K562 (cell line): Measurements from ENCODE around the gene RPL22. TPM values are rescaled to one million over a fixed set of nuclear protein-coding genes. Genes with fewer than 3 reads are reported as not detected.
A peak's percentile ranks its signal among the peaks of the same experiment; 100 is the strongest.

Experiments used
- ATAC-seq: fragments of 200-7000 bp; cut with Tn5 transposase; 3 replicates; pipeline ENCODE4 v1.9.1; 2020; ENCODE audit warnings: moderate library complexity
- BruUV-seq: library from RNA; stranded (reverse); fragments of 400-500 nt; replicated peaks from 2 replicates; lab custom pipeline; 2021; lab: Mats Ljungman, UMichigan
- CTCF ChIA-PET: fragments of 300-600 bp; formaldehyde crosslinking; extraction: SDS; loops from one replicate; lab custom pipeline; 2021; ENCODE audit warnings: low intra/inter-chr PET ratio; lab: Yijun Ruan, JAX
- POLR2A ChIA-PET: fragments of 300-600, 350-650 bp; sonication (Branson Sonifier 250); formaldehyde crosslinking; extraction: SDS; loops from one replicate; lab custom pipeline; 2021; ENCODE audit warnings: antibody characterized with exemption, inconsistent platforms; lab: Yijun Ruan, JAX
- DNase-seq, 4 experiments: peaks; one replicate each; pipeline versions ENCODE4 v3.0.0 to v3.0.0-alpha.2; 2011 to 2018; ENCODE audit warnings: low spot score in 3 of 4, mixed read lengths in 3 of 4; ENCODE audit errors: extremely low read depth in 1 of 4
- FAIRE-seq: peaks from 2 replicates; lab custom pipeline; 2011; peaks lifted over from hg19 to GRCh38; lab: Jason Lieb, UNC
- H2AFZ ChIP-seq: 2 replicates; pipeline ENCODE4 v1.6.0; 2011; ENCODE audit warnings: low read depth, low read length, control low read depth, inconsistent platforms
- H3K27ac ChIP-seq: fragments of 200-600 bp; 3 replicates; pipeline ENCODE4 v1.8.0; 2011; ENCODE audit warnings: low read depth, mild to moderate bottlenecking, control low read depth, inconsistent platforms, low read length, moderate library complexity, mixed read lengths; ENCODE audit errors: extremely low read depth
- H3K27me3 ChIP-seq, 2 experiments: fragments of 300-600 bp in 1 of 2; 2 replicates in 1 of 2; 3 replicates in 1 of 2; pipeline versions ENCODE4 v1.6.0 to v1.8.0; 2011; ENCODE audit warnings: inconsistent platforms in 2 of 2, low read length in 2 of 2, mild to moderate bottlenecking in 1 of 2, mixed read lengths in 1 of 2, moderate library complexity in 1 of 2; ENCODE audit not compliant: control insufficient read depth in 2 of 2, insufficient read depth in 2 of 2
- H3K36me3 ChIP-seq: fragments of 300-600 bp; 3 replicates; pipeline ENCODE4 v1.8.0; 2011; ENCODE audit warnings: mild to moderate bottlenecking, low read length, inconsistent platforms; ENCODE audit not compliant: control insufficient read depth, insufficient read depth
- H3K4me1 ChIP-seq, 2 experiments: fragments of 200-600 bp in 1 of 2; replicated peaks in 1 of 2; 2 replicates in 1 of 2; 3 replicates in 1 of 2; pipeline versions ENCODE4 v1.5.1 to v1.8.0; 2011; ENCODE audit warnings: inconsistent platforms in 2 of 2, low read length in 2 of 2, mild to moderate bottlenecking in 1 of 2, mixed read lengths in 1 of 2, moderate library complexity in 1 of 2; ENCODE audit not compliant: control insufficient read depth in 2 of 2, insufficient read depth in 2 of 2
- H3K4me2 ChIP-seq: 2 replicates; pipeline ENCODE4 v1.6.1; 2011; ENCODE audit warnings: low read length, control low read depth, inconsistent platforms, mixed read lengths; ENCODE audit not compliant: insufficient read depth
- H3K4me3 ChIP-seq: fragments of 200-600 bp; sonication (generic), shearing (Covaris generic); 2 replicates; pipeline ENCODE4 v1.5.1; 2016; ENCODE audit warnings: control low read depth, inconsistent platforms
- H3K79me2 ChIP-seq: fragments of 200-600 bp; 3 replicates; pipeline ENCODE4 v1.8.0; 2011; ENCODE audit warnings: low read length, inconsistent platforms; ENCODE audit not compliant: control insufficient read depth, insufficient read depth
- H3K9ac ChIP-seq, 2 experiments: 2 replicates each; pipeline versions ENCODE4 v1.6.0 to v1.6.1; 2011; ENCODE audit warnings: low read depth in 2 of 2, low read length in 2 of 2, control low read depth in 1 of 2, inconsistent platforms in 1 of 2, mild to moderate bottlenecking in 1 of 2, mixed read lengths in 1 of 2; ENCODE audit not compliant: insufficient read depth in 1 of 2
- H3K9me1 ChIP-seq: one replicate; pipeline ENCODE4 v1.6.0; 2011; ENCODE audit warnings: inconsistent platforms, mild to moderate bottlenecking, low read length, moderate library complexity; ENCODE audit not compliant: control insufficient read depth, insufficient read depth
- H3K9me3 ChIP-seq: replicated peaks from 2 replicates; pipeline ENCODE4 v1.5.1; 2011; ENCODE audit warnings: low read depth, low read length, inconsistent platforms; ENCODE audit not compliant: control insufficient read depth, insufficient read depth
- H4K20me1 ChIP-seq: replicated peaks from 2 replicates; pipeline ENCODE4 v1.6.1; 2011; ENCODE audit warnings: low read length, inconsistent platforms, mixed read lengths; ENCODE audit not compliant: control insufficient read depth, insufficient read depth
- ATF1 ChIP-seq, 2 experiments: fragments of 450-650 bp in 1 of 2; IDR thresholded peaks; 2 replicates each; pipeline ENCODE4 v1.6.1; 2016; ENCODE audit warnings: missing compliant biosample characterization in 1 of 2, missing genetic modification characterization in 1 of 2
- CREM ChIP-seq: IDR thresholded peaks from 2 replicates; pipeline ENCODE4 v1.6.1; 2014; ENCODE audit warnings: antibody characterized with exemption, low read depth
- FIP1L1 ChIP-seq: fragments of 200-400 bp; formaldehyde crosslinking; IDR thresholded peaks from 2 replicates; pipeline ENCODE4 v1.6.1; 2018; ENCODE audit warnings: mild to moderate bottlenecking, low read depth, low read length; ENCODE audit not compliant: poor library complexity, severe bottlenecking
- GABPB1 ChIP-seq: sonication (generic); formaldehyde crosslinking; IDR thresholded peaks from 2 replicates; pipeline ENCODE4 v1.8.0; 2022; ENCODE audit warnings: mild to moderate bottlenecking, missing genetic modification reagents
- MAX ChIP-seq: sonication (generic); formaldehyde crosslinking; IDR thresholded peaks from 2 replicates; pipeline ENCODE4 v1.9.0; 2022; ENCODE audit warnings: mild to moderate bottlenecking, missing genetic modification reagents
- MED1 ChIP-seq: sonication (generic); formaldehyde crosslinking; IDR thresholded peaks from 2 replicates; pipeline ENCODE4 v1.8.1; 2023; ENCODE audit warnings: missing genetic modification reagents, borderline replicate concordance
- POLR2B ChIP-seq: fragments of 450-650 bp; IDR thresholded peaks from 2 replicates; pipeline ENCODE4 v1.6.1; 2018; ENCODE audit warnings: low read depth; ENCODE audit not compliant: partially characterized antibody
- SFPQ ChIP-seq: fragments of 200-400 bp; formaldehyde crosslinking; IDR thresholded peaks from 2 replicates; pipeline ENCODE4 v1.6.1; 2017; ENCODE audit warnings: mild to moderate bottlenecking, low read depth, low read length, moderate library complexity
- TEAD1 ChIP-seq, 2 experiments: fragments of 450-650 bp in 1 of 2; sonication (generic) in 1 of 2; formaldehyde crosslinking; IDR thresholded peaks; 2 replicates each; pipeline versions ENCODE4 v1.4.0 to v1.8.0; 2020 to 2022; ENCODE audit warnings: mild to moderate bottlenecking in 2 of 2, missing genetic modification reagents in 1 of 2
- ZBTB1 ChIP-seq: sonication (generic); formaldehyde crosslinking; IDR thresholded peaks from 2 replicates; pipeline ENCODE4 v1.8.1; 2023; ENCODE audit warnings: missing genetic modification reagents, low read depth, mild to moderate bottlenecking, borderline replicate concordance
- ZBTB5 ChIP-seq: fragments of 450-650 bp; IDR thresholded peaks from 2 replicates; pipeline ENCODE4 v1.6.1; 2017; ENCODE audit warnings: antibody characterized with exemption
- ZNF444 ChIP-seq: fragments of 250-450 bp; sonication (Bioruptor Pico); IDR thresholded peaks from 2 replicates; pipeline ENCODE4 v1.4.0; 2020; ENCODE audit warnings: mild to moderate bottlenecking, moderate library complexity
- ZNF589 ChIP-seq: fragments of 200-800 bp; sonication (Bioruptor generic); IDR thresholded peaks from 2 replicates; pipeline ENCODE4 v1.6.1; 2016; ENCODE audit warnings: low read depth, missing genetic modification characterization, missing compliant biosample characterization
- ZNF639 ChIP-seq, 2 experiments: fragments of 200-800 bp in 1 of 2; sonication (Bioruptor generic) in 1 of 2; sonication (generic) in 1 of 2; formaldehyde crosslinking in 1 of 2; IDR thresholded peaks in 1 of 2; conservative IDR thresholded peaks in 1 of 2; 2 replicates each; pipeline versions ENCODE4 v1.5.0 to v1.6.1; 2016 to 2020; ENCODE audit warnings: missing compliant biosample characterization in 1 of 2, missing genetic modification characterization in 1 of 2, missing genetic modification reagents in 1 of 2
- WGBS: fragments of 100-300 bp; shearing (Covaris generic); methylation state at CpG from one replicate; pipeline ENCODE4 v1.1.6; 2016; ENCODE audit warnings: low coverage, mixed read lengths; ENCODE audit not compliant: insufficient coverage; ENCODE audit errors: missing lambda C conversion rate; 5-methylcytosine and 5-hydroxymethylcytosine counted together
- in situ Hi-C: fragments of 300-500 bp; cut with MboI; formaldehyde crosslinking; loops from 4 replicates; pipeline ENCODE4 v1.15.0; 2018; ENCODE audit warnings: inconsistent platforms, mixed read lengths
- intact Hi-C: fragments of 100-400 bp; cut with micrococcal nuclease; formaldehyde crosslinking; loops from 2 replicates; pipeline ENCODE4 v1.14.2; 2022
- polyA plus RNA-seq, 8 experiments: library from polyadenylated mRNA; depleted of rRNA in 4 of 8; stranded (reverse) in 5 of 8; unstranded in 3 of 8; fragments of >200 nt; fragmentation: Nextera tagmentation in 2 of 8; fragmentation: Illumina TruSeq in 1 of 8; extraction: Ambion mirVana in 2 of 8; extraction: Trizol in 1 of 8; gene quantifications; 2 replicates each; pipeline versions ENCODE4 v1.2.1 to v1.2.3, GENCODE V29; 2011 to 2014; ENCODE audit warnings: inconsistent platforms in 1 of 8, missing spikeins in 1 of 8
- total RNA-seq, 7 experiments: library from RNA; depleted of rRNA in 6 of 7; stranded (reverse); fragments of >200 nt in 6 of 7; fragmentation: Illumina TruSeq in 2 of 7; extraction: Trizol in 2 of 7; gene quantifications; 2 replicates each; pipeline versions ENCODE4 v1.2.1 to v1.2.3, GENCODE V29; 2011 to 2021; ENCODE audit warnings: low replicate concordance in 1 of 7

RPL22 gene
- total and polyA plus RNA-seq, 9 of the 15 experiments (the other 6 are each of a cell fraction or from before 2014, with no cell fraction given): 467 to 1,165 (median 607) TPM

- peak within 1 kb of the TSS; percentile 87 for H3K27ac ChIP-seq
- TF ChIP-seq ATF1 (CRISPR knock-in tag; IDR thresholded peaks at IDR 0.05) (no peak), ATF1 (tag; IDR thresholded peaks at IDR 0.05) (no peak), ZNF639 (CRISPR knock-in tag; conservative IDR thresholded peaks at IDR 0.05 in 1 of 2, IDR thresholded peaks at IDR 0.05 in 1 of 2) (no peak), MED1 (CRISPR knock-in tag) (no peak), POLR2B (peak; percentile 43), ZBTB1 (0 out of 2 replicates have a peak, but pooled peaks have one; percentile 44), ZBTB5 (no peak), TEAD1 (CRISPR knock-in tag; IDR thresholded peaks at IDR 0.05) (peak; percentile 90 to 99), FIP1L1 (peak; percentile 39), SFPQ (no peak), GABPB1 (CRISPR knock-in tag) (peak; percentile 68; the same call in 1 of the 2 replicates), ZNF444 (no peak), MAX (CRISPR knock-in tag) (peak; percentile 42), CREM (peak; percentile 35; the same call in 1 of the 2 replicates), ZNF589 (CRISPR knock-in tag) (no peak)
Observed at GRCh38 chr1:6205849-6206519, 6.6 kb upstream of the RPL22 start, which contains the start of gene RNF207. Gene RNF207, plus strand, starts transcription at chr1:6206119. Its CDS starts 417 bp downstream, at chr1:6206536.

More at GRCh38 chr1:6205849-6206519, 6.6 kb upstream of the RPL22 start, which contains the start of gene RNF207:
- Histone ChIP-seq H3K79me2 (peaks cover 56% of the 10 kb centered on the region), H4K20me1 (no peaks in the 10 kb centered on the region), H3K9ac (peak within 1 kb of the TSS; percentile 80 to 95), H2AFZ (peak within 1 kb of the TSS; percentile 97), H3K4me3 (peak within 1 kb of the TSS; percentile 62), H3K9me1 (peaks cover 4% of the 10 kb centered on the region), H3K36me3 (peaks cover 25% of the 10 kb centered on the region; the same call in 2 of the 3 replicates), H3K4me2 (peak within 1 kb of the TSS; percentile 85), H3K4me1 (peaks cover 14 to 77% of the 10 kb centered on the region in 2 experiments; a peak in 4 of 5 replicates), H3K9me3 (no peaks in the 10 kb centered on the region), H3K27me3 (no peaks in the 10 kb centered on the region)
- WGBS: 29% methylated on average over 55 of the region's 66 CpGs
- no TSS peak for BruUV-seq
- in situ Hi-C loops: no loop called here
- POLR2A ChIA-PET: interaction anchor here (0.8 to 1.7 kb wide), 5 partner anchors 15 to 148 kb away, joined by 3 to 10 read pairs (median 5); partner anchors contain the start of gene ICMT
- CTCF ChIA-PET: interaction anchor here (0.6 to 1.5 kb wide), 2 partner anchors 39 to 153 kb away, joined by 3 read pairs; no protein-coding TSS in a partner anchor
- intact Hi-C loops: loop anchor here (2.0 kb wide), 1 partner anchor 213 kb away; the partner anchor contains the start of gene NPHP4
- FAIRE-seq: no peak
- ATAC-seq: peak; percentile 68
- peak; percentile 83 to 85 (median 84) for DNase-seq
